ENCODE measurements around the gene LTBP3.

LTBP3 gene

GRCh38 chr11:65541093-65541982 lies 16.8 kb downstream of the LTBP3 start:
- H3K27me3 ChIP-seq (ENCODE audit: control insufficient read depth, low read length): no peaks in the 10 kb centered on the region
- H3K79me2 ChIP-seq (ENCODE audit: control insufficient read depth, low read length): no peaks in the 10 kb centered on the region
- peak overlapping the region; percentile 82 for H3K4me2 ChIP-seq (ENCODE audit: low read length)
- no peaks in the 10 kb centered on the region for H3K9me2 ChIP-seq (replicated peaks; ENCODE audit: control insufficient read depth, low read length)
- no peaks in the 10 kb centered on the region for H4K20me1 ChIP-seq (ENCODE audit: control insufficient read depth, insufficient read depth, low read depth, low read length)
- no peaks in the 10 kb centered on the region for H3K9me3 ChIP-seq (ENCODE audit: control insufficient read depth, insufficient read depth, low read length)
- peak overlapping the region; percentile 46 for H3K27ac ChIP-seq (ENCODE audit: low read depth, low read length)
- H3K36me3 ChIP-seq (ENCODE audit: control insufficient read depth, low read length): peaks cover 7% of the 10 kb centered on the region; the same call in 1 of the 2 replicates
- peaks cover 31% of the 10 kb centered on the region for H3K4me1 ChIP-seq (ENCODE audit: control insufficient read depth, low read length)
- peak overlapping the region; percentile 74 for H3K4me3 ChIP-seq (ENCODE audit: low read length)
- TF ChIP-seq CTCF (IDR thresholded peaks at IDR 0.05; ENCODE audit: low read depth, low read length, poor library complexity, severe bottlenecking): peak; percentile 38
- TF ChIP-seq EZH2phosphoT487 (IDR thresholded peaks at IDR 0.05; ENCODE audit: borderline replicate concordance, low read length): no peak
- peaks cover 10% of the 10 kb centered on the region for H3F3A ChIP-seq (ENCODE audit: control insufficient read depth, insufficient read depth)

- no peaks in the 10 kb centered on the region for H3K9me2 ChIP-seq (replicated peaks; ENCODE audit: control insufficient read depth, low read length)
- TF ChIP-seq EZH2phosphoT487 (IDR thresholded peaks at IDR 0.05; ENCODE audit: borderline replicate concordance, low read length) (no peak), CTCF (IDR thresholded peaks at IDR 0.05; ENCODE audit: low read depth, low read length, poor library complexity, severe bottlenecking) (peak; percentile 82)
- peak overlapping the region; percentile 74 for H3K4me3 ChIP-seq (ENCODE audit: low read length)
- H3F3A ChIP-seq (ENCODE audit: control insufficient read depth, insufficient read depth): peaks cover 3% of the 10 kb centered on the region
- peak overlapping the region; percentile 46 for H3K27ac ChIP-seq (ENCODE audit: low read depth, low read length)
- H3K9me3 ChIP-seq (ENCODE audit: control insufficient read depth, insufficient read depth, low read length): no peaks in the 10 kb centered on the region
- H3K79me2 ChIP-seq (ENCODE audit: control insufficient read depth, low read length): no peaks in the 10 kb centered on the region
- H3K36me3 ChIP-seq (ENCODE audit: control insufficient read depth, low read length): peaks cover 7% of the 10 kb centered on the region; the same call in 1 of the 2 replicates
- no peaks in the 10 kb centered on the region for H4K20me1 ChIP-seq (ENCODE audit: control insufficient read depth, insufficient read depth, low read depth, low read length)
- no peaks in the 10 kb centered on the region for H3K27me3 ChIP-seq (ENCODE audit: control insufficient read depth, low read length)
- peaks cover 22% of the 10 kb centered on the region for H3K4me1 ChIP-seq (ENCODE audit: control insufficient read depth, low read length)
- H3K4me2 ChIP-seq (ENCODE audit: low read length): peak overlapping the region; percentile 82
Observed at GRCh38 chr11:65540290-65541092, 17.7 kb downstream of the LTBP3 start.

GRCh38 chr11:65539744-65540289 lies 18.3 kb downstream of the LTBP3 start:
- Histone ChIP-seq H3K27ac (ENCODE audit: low read depth, low read length) (peak overlapping the region; percentile 46), H3K36me3 (ENCODE audit: control insufficient read depth, low read length) (peaks cover 7% of the 10 kb centered on the region; the same call in 1 of the 2 replicates), H3K4me1 (ENCODE audit: control insufficient read depth, low read length) (peaks cover 17% of the 10 kb centered on the region), H3K9me3 (ENCODE audit: control insufficient read depth, insufficient read depth, low read length) (no peaks in the 10 kb centered on the region), H3F3A (ENCODE audit: control insufficient read depth, insufficient read depth) (no peaks in the 10 kb centered on the region), H4K20me1 (ENCODE audit: control insufficient read depth, insufficient read depth, low read depth, low read length) (no peaks in the 10 kb centered on the region), H3K4me3 (ENCODE audit: low read length) (peak overlapping the region; percentile 74), H3K27me3 (ENCODE audit: control insufficient read depth, low read length) (no peaks in the 10 kb centered on the region), H3K9me2 (replicated peaks; ENCODE audit: control insufficient read depth, low read length) (no peaks in the 10 kb centered on the region), H3K79me2 (ENCODE audit: control insufficient read depth, low read length) (no peaks in the 10 kb centered on the region), H3K4me2 (ENCODE audit: low read length) (peak overlapping the region; percentile 82)
- TF ChIP-seq CTCF (IDR thresholded peaks at IDR 0.05; ENCODE audit: low read depth, low read length, poor library complexity, severe bottlenecking) (no peak), EZH2phosphoT487 (IDR thresholded peaks at IDR 0.05; ENCODE audit: borderline replicate concordance, low read length) (no peak)

Data from DOHH2 (cell line).